Hematopoietic multipotent progenitor cell treated with erythropoietin and hydrocortisone succinate and interleukin-3 and kit ligand, for 6 days (in vitro differentiated cells): ENCODE results near the gene IGF1R.

Source experiments
- DNase-seq: peaks from one replicate; pipeline ENCODE4 v3.0.0-alpha.2; 2015

Gene IGF1R

GRCh38 chr15:98753726-98754656 is 105.7 kb downstream of the IGF1R start:
- no peak for DNase-seq

GRCh38 chr15:98754657-98755022 is 106.3 kb downstream of the IGF1R start:
- DNase-seq = no peak

DNA sequence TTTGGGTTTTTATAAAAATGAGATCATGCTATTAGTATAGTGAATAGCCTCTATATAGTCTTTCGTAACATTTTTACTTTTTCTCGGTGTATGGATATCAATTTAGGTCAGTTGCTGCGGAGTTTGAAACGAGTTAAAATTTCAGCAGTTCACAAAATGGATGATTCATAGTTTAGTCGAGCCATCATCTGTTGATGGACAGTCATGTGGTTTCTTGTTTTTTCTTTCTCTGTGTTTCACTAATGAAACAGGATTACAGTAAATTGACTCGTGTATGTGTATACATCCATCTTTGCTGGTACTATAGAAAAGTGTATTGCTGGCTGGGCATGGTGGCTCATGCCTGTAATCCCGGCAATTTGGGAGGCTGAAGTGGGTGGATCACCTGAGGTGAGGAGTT is 106.8 kb downstream of the IGF1R start:
- no peak for DNase-seq

DNA sequence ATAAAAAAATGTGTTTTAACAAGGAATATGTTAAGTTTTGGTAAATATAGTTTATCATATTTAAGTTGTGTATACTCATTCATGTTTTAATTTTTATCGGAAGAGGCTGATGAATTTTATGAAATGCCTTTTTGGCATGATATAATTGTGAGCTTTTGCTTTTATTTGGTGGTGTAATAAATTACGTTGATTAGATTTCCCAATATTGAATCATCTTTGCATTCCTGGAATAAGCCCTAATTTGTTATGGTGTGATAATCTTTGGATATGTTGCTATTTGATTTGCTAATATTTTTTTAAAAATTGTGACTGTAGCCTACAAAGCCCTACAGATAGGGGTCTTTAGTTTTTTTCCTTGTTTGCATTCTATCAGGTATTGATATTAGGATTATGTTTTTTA is 107.4 kb downstream of the IGF1R start:
- DNase-seq = no peak

- DNase-seq = peak; percentile 47
Measured at GRCh38 chr15:98758224-98758623, 109.9 kb downstream of the IGF1R start.

DNA sequence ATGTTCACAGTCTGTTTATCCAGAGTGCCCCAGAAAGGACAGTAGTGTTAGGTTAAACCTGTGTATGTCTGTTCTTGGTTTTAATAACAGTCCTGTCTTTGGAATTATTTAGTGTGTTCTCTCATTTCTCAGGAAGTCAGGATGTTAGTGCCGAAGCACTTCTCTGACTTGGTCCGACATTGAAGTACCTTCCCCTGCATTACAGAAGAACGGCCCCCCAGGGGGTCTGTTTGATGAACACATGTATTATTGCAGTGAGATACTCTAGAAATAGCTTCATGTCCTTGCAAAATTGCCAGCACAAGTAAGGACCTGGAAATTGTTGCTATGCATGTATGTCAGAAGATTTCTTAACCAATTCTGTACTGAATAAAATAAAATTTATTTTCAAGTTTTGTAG is 110.9 kb downstream of the IGF1R start:
- DNase-seq = no peak

- no peak for DNase-seq
Measured at GRCh38 chr15:98760112-98760826, 111.9 kb downstream of the IGF1R start.

DNA sequence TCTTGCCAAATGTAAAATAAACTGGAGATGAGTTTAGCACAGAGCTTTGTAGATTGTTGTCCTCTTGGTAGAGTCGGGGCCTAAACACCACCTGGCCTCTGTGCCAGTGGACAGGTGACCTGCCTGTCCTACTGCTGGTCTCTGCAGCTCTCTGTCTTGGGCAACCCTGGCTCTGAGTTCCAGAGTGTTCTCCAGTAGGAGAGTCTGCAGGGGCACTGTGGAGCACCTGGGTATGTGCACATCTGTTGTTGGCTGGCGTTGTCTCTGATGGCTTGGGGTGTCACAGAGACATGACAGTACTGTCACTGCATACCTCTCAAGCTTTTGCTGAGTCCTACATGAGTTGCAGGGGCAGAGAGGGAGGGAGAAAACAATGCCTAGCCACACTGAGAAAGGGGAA is 112.6 kb downstream of the IGF1R start:
- no peak for DNase-seq

- no peak for DNase-seq
Measured at GRCh38 chr15:98763179-98763578, 114.8 kb downstream of the IGF1R start.

DNA sequence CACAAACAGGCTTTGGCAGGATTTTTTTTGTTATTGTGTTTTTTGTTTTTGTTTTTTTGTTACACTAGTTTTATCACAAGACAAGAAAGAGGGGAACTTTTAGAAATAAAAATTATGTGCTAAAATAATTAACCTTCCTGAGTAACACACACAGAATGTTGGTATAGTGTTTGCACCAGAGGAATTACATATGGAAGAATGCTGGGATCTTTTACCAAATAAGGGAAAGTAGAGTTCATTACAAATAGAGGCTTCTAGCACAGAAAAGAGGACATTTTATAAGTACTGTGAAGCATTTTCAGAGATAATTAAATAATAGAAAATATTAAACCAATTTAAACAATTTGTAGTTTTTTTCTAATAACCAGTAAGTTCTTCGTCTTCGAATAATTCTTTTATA is 116.0 kb downstream of the IGF1R start:
- no peak for DNase-seq

DNA sequence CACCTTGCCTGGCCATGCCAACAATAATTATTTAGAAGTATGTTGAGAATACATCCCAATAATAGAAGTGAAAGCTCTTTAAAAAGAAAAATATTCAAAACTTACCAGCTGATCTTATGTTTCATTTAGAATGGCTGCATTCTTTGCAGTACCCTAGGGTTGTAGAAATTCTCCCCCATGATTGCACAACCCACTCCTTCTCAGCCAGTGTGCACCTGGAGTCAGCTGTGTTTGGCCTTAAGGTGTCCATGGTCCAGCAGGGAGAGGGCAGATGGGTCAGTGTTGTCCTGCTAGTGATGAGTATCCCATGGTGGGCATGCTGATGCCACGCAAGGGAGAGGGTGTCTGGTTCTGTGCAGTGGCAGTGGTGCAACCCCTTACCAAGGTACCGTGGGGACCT is 117.3 kb downstream of the IGF1R start:
- DNase-seq = no peak

DNA sequence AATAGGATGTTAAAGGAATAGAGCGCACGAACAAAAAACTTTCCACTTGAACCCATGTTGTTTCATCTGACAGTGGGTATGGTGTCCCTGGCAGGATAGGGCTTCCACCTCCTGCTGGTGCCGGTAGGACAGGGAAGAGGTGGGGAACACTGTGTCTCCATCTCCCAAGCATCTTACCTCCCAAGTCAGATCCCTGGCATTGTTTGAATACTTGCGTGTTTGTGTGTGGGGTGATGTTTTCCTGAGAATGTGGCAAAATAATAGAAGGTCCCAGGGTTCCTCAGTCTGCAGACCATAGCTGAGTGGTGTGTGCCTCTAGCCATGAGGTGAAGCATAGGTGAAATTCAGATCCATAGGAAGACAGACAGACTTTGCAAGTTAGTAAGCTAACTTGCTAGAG is 119.4 kb downstream of the IGF1R start:
- no peak for DNase-seq

DNA sequence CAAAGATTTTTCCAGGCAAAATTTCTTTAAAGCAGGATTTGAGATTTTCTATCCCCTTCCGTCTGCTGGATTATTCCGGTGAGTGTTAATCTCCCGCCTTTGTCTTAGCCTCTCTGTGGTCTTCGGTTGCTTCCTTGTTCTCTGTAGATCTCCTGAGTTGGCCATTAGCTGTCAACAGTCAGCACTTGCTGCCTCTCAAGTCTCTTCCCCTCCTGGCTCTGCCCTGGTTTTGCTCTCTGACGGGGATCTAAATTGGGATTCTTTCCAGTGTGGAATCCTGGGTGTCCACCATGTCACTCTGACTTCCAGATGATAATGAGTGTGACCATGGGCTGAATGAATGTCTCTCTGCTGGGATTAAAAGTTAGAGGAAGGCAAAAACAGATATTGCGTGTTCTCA is 121.5 kb downstream of the IGF1R start:
- no peak for DNase-seq

DNA sequence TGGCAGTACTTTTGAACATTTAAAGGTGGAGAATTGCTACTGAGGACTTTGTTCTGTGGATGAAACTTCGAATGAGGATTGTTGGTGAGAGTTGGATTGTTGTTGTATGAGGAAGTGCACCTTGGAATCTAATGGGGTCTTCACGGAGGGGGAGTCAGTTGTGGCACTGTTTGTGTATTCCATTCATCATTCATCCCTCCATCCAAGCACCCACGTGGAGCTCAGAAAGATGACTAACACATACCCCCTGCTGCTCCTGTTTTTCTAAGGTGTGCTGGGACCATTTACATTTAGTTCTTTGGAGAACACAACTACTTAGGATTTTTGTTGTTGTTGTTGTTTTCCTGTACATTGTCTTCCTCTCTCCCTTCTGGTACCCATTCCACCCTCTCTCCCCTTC is 122.6 kb downstream of the IGF1R start:
- no peak for DNase-seq

- DNase-seq = peak; percentile 57
Measured at GRCh38 chr15:98771541-98771940, 123.2 kb downstream of the IGF1R start.

- no peak for DNase-seq
Measured at GRCh38 chr15:98772895-98773294, 124.6 kb downstream of the IGF1R start.

GRCh38 chr15:98773616-98774015 is 125.3 kb downstream of the IGF1R start:
- no peak for DNase-seq

DNA sequence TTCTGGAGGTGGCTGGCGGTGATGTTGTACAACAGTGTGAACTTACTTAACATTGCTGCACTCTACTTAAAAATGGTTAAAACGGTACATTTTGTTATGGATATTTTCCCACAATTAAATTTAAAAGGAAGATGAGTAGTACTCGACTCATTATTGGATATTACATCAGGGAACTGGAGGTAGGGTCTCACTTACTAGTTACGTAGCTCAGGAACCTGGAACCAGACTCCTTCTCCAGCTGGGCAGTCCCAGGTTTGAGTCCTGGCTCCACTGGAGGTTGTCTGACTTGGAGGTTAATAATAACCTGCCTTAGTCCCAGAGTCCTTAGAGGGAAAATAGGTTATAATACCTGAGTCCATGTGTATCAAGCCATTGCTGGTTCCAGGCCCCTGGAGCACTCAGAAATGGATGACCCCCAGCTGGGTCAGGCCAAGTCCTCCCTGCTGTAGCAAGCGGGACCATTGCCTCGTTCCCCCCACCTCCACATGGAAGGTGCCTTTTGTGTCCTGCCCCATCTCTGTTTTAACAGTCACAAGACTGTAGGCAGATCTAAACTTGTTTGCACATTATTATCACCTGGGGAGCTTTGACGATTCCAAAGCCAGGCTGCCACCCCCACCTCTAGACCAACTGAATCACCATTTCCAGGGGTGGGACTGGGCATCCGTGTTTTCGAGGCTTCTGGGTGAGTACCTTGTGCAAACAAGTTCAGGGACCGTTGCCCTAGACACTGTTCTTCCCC is 126.6 kb downstream of the IGF1R start:
- DNase-seq = no peak

DNA sequence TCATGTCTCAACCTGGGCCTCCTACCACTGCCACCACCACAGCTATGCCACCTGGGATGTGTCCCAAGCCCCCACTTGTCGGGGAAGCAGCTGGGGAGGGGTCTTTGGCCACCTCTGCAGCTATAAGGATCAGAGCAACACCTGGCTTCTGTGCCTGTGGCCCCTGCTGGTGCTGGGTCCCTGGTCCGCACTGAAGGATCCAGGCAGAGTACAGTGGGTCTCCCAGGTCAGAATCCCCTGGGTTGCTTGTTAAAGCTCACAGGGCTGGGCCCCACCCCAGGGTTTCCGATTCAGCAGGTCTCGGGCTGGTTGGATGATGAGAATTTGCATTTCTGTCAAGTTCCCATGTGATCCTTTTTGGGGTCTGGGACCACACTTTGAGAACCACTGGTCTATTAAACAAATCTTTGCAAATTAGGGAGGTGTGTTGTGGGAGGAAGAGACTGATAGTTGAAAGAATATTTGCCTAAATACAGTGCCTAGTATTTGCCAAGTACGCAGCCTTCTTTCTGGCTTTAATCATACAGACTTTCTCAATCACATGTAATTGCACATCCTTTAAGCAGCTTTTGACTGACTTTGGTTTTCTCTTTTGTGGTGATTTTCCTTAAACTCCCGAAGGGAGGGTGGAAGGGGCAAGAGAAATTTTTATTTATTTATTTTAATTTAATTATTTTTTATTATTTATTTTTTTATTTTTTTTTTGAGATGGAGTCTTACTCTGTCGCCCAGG is 127.3 kb downstream of the IGF1R start:
- DNase-seq = no peak

GRCh38 chr15:98776607-98777281 is 128.4 kb downstream of the IGF1R start:
- DNase-seq = peak; percentile 93

DNA sequence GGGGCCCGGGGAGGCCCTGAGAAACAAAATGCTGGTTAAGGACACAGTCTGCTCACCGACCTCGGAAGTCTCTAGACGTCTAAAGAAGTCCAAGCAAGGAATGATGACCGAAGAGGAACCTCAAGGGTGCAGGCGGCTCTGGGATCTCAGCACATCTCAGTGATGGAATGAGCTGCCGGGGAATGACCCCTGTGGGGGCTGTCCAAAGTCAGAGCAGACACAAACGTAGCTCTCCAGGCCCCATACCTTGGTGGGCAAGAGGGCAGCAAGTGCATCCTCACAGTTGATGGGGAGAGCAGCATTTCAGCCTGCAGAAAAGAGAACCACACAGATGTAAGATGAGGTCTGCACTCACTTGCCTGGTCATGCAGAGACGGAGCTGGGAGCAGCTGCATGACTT is 129.1 kb downstream of the IGF1R start:
- no peak for DNase-seq

DNA sequence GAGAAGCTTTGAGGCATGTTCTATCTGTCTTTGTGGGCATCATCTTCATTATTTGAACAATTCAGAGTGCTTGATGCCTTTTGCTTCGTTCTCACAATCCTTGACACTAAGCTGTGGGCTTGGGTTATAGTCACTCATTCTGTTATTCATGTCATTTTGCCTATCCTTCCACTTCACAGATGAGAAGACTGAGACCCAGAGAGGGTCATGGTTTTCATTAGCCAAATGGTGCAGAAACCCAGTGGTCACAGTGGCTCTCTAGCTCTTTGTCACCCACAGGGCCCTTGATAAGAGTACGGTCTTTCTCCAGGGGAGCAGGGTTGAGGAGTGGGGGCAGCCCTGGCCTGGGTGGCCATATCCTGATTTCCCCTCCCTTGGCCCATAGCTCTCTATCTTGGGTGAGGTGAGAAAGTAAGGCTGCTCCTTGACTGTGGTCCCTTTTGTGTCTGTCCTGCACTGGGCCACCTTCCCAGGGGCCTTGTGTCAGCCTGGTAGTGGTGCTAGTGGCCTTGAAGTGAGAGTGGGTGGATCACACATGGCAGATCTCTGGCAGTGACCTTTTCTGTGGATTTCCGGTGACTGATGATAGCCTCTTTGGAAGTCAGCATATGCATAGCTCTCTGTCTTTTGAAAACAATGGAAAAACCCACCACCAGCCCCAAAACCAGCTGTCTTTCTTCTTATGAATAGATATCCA is 130.1 kb downstream of the IGF1R start:
- DNase-seq = no peak
